Hepatocyte (in vitro differentiated cells): ENCODE data around the gene VGLL3.

Experiments used
- CTCF ChIP-seq: fragments of 200-600 bp; sonication (generic); IDR thresholded peaks from 2 replicates; pipeline ENCODE4 v1.5.1; 2016; ENCODE audit warnings: antibody characterized with exemption, mild to moderate bottlenecking; ENCODE audit not compliant: poor library complexity
- EZH2 ChIP-seq: fragments of 200-600 bp; sonication (generic); IDR thresholded peaks from 2 replicates; pipeline ENCODE4 v1.6.1; 2016; ENCODE audit warnings: antibody characterized with exemption, mild to moderate bottlenecking, borderline replicate concordance
- EZH2phosphoT487 ChIP-seq: fragments of 200-600 bp; sonication (generic); IDR thresholded peaks from one replicate; pipeline ENCODE4 v1.6.1; 2018; ENCODE audit warnings: antibody characterized with exemption, mild to moderate bottlenecking, low read depth, moderate library complexity; ENCODE audit not compliant: unreplicated experiment, severe bottlenecking

DNA sequence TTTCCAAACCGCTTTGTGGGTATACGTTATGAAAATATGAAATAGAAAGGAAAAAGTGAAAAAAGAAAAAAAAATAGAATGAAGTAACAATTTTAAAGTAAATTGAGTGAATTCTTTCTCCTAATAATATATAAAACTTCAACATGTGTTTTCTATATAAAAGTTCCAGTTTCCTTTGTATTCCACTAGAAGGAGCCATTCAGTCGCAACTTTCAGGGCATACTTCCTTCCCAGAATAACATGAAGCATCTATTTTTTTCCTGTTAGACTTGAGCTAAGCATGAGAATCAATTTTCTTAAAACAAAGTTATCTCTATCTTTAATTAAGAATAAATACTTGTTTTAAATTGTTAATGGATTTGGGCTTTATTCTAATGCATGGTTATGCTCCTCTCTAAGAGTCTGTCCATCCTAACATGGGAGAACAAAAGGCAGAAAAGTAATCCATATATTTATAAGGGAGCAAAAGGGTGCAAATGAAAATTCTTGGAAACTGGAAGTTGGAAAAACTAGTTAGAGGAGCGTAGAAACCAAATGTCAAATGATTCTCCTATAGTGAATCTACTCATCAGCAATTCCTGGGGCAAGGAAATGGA lies 16.0 kb upstream of the VGLL3 start:
- peak; percentile 54 for TF ChIP-seq CTCF
- no peak for TF ChIP-seq EZH2
- TF ChIP-seq EZH2phosphoT487 = no peak
